Astrocyte of the cerebellum (primary cell): ENCODE data around the gene WDR33.

Source experiments
- DNase-seq: peaks from one replicate; pipeline ENCODE4 v3.0.0-alpha.2; 2011; ENCODE audit warnings: low read depth
- H3K4me3 ChIP-seq: 2 replicates; pipeline ENCODE4 v1.5.1; 2011; ENCODE audit warnings: mild to moderate bottlenecking, low read depth, low read length, moderate library complexity
- CTCF ChIP-seq: IDR thresholded peaks from 2 replicates; pipeline ENCODE4 v1.5.1; 2012; ENCODE audit warnings: low read length, low read depth, moderate library complexity, mild to moderate bottlenecking; ENCODE audit errors: missing control alignments
- in situ Hi-C: cut with HindIII; loops from 2 replicates; pipeline ENCODE4 v1.10.0; 2017; ENCODE audit warnings: low sequenced_read_pairs

Gene WDR33

GRCh38 chr2:127673291-127674069 is 137.5 kb downstream of the WDR33 start:
- no peak for DNase-seq
- in situ Hi-C loops: no loop called here
- H3K4me3 ChIP-seq: no peak overlapping the region
- TF ChIP-seq CTCF: no peak

- no peak for DNase-seq
- no peak for TF ChIP-seq CTCF
- in situ Hi-C loops: no loop called here
- no peak overlapping the region for H3K4me3 ChIP-seq
Observed at GRCh38 chr2:127672341-127673224, 138.4 kb downstream of the WDR33 start.

- in situ Hi-C loops: no loop called here
- H3K4me3 ChIP-seq: no peak overlapping the region
- no peak for DNase-seq
- no peak for TF ChIP-seq CTCF
Observed at GRCh38 chr2:127671557-127672302, 139.2 kb downstream of the WDR33 start.

- TF ChIP-seq CTCF: no peak
- no peak overlapping the region for H3K4me3 ChIP-seq
- DNase-seq: no peak
- in situ Hi-C loops: no loop called here
Observed at GRCh38 chr2:127670957-127671290, 140.0 kb downstream of the WDR33 start.

- no peak for TF ChIP-seq CTCF
- no peak overlapping the region for H3K4me3 ChIP-seq
- no peak for DNase-seq
- in situ Hi-C loops: no loop called here
Observed at GRCh38 chr2:127670055-127670956, 140.7 kb downstream of the WDR33 start.
